HL-60 (cell line): ENCODE results near the gene SIGLEC6.

Source experiments
- CTCF ChIP-seq: IDR thresholded peaks from one replicate; pipeline ENCODE4 v1.5.1; 2011; ENCODE audit warnings: low read length, control low read depth, inconsistent platforms; ENCODE audit not compliant: insufficient read depth
- GABPA ChIP-seq: IDR thresholded peaks from 2 replicates; pipeline ENCODE4 v1.6.1; 2012; ENCODE audit warnings: low read depth

GRCh38 chr19:51524666-51525264 is 6.7 kb downstream of the SIGLEC6 start:
- TF ChIP-seq CTCF: no peak
- no peak for TF ChIP-seq GABPA
